T47D (cell line): ENCODE measurements around the gene PCSK6.
"Not testable (repeated sequence)": the region's sequence is repeated elsewhere in the genome, so short reads cannot be mapped to it uniquely, and the experiment has no call there.

Source experiments
- DNase-seq, 2 experiments: peaks; one replicate each; pipeline versions ENCODE4 v3.0.0 to v3.0.0-alpha.2; 2011 to 2012; ENCODE audit warnings: low read depth in 1 of 2, low spot score in 1 of 2
- JUND ChIP-seq: IDR thresholded peaks from 2 replicates; pipeline ENCODE4 v1.6.1; 2012; ENCODE audit warnings: low read depth
- in situ Hi-C: cut with HindIII; loops from 2 replicates; pipeline ENCODE4 v1.10.0; 2016; ENCODE audit warnings: low sequenced_read_pairs, low pct_unique_long_range_greater_than_20kb

Gene PCSK6

GRCh38 chr15:101407966-101408775, 81.3 kb downstream of the PCSK6 start:
- no peak for DNase-seq
- in situ Hi-C loops = no loop called here
- TF ChIP-seq JUND = no peak

DNA sequence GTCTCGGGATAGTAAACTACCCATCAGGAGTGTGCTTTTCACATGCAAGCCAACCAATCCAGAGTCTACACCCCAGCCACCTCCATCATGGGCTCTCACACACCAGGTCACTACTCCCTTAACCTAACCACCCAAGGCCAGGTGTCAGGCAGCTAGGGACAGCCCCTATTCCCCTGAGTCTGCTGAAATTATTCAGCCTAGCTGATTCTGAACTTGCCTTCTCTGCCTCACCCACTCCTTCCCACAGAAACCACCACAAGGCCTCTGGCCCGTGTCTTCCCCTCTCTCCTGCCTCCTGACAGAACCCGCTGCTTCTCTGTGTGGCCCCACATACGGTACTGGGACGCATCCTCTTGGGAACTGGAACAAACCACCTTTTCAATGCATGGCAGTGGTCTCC, 82.1 kb downstream of the PCSK6 start:
- TF ChIP-seq JUND = no peak
- in situ Hi-C loops = no loop called here
- DNase-seq = no peak

DNA sequence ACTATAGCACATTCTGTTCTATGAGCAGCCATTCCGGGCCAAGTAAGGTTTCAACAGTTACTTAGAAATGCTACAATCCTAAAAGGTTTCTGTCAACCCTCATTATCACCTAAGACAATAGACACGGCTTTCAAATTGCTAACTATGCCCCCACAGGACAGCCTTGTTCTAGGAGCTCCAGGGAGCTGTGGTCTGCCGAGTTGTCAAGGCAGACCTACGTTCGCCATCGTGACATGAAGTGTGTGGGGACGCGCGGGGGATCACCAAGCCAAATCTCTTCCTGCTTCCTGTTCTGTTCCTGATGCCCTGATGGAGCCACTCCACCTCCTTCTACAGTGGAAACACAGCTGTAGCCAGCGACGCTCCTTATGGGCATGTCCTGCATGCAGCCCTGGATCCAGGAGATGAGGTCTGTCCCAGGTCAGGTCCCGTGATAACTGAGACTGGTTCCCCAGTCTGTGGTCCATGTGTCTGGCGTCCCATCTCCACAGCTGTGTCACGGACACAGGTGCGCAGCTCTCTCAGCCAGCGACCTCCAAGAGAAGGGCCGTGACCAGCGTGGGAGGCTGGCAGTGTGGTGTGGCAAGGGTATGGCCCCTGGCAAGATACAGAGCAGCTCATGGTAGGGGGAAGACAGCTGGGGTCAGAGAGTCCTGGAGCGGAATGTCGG, 82.8 kb downstream of the PCSK6 start:
- in situ Hi-C loops = no loop called here
- no peak for TF ChIP-seq JUND
- DNase-seq = no peak

DNA sequence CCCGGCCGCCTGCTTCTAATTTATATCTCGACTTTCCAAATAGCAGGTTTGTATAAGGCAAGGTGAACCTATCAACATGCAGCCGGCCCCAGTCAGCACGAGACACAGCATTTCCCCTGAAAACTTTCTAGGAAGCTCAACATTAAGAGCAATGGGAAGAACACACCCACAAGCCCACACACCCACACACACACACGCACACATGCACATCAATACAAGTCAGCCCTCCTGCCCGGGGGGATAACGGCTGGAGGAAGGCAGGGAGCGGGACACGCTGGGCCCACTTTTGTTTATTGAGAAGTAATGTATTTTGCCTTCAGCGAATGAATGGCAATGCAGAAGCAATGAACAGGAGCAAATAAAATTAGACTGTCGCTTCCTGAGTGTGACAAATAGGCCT, 83.5 kb downstream of the PCSK6 start:
- no peak for TF ChIP-seq JUND
- in situ Hi-C loops = no loop called here
- no peak for DNase-seq

GRCh38 chr15:101404245-101404644, 85.3 kb downstream of the PCSK6 start:
- no peak for DNase-seq
- no peak for TF ChIP-seq JUND
- in situ Hi-C loops = no loop called here

GRCh38 chr15:101402883-101403282, 86.6 kb downstream of the PCSK6 start:
- in situ Hi-C loops, DNase-seq: not testable (repeated sequence)

DNA sequence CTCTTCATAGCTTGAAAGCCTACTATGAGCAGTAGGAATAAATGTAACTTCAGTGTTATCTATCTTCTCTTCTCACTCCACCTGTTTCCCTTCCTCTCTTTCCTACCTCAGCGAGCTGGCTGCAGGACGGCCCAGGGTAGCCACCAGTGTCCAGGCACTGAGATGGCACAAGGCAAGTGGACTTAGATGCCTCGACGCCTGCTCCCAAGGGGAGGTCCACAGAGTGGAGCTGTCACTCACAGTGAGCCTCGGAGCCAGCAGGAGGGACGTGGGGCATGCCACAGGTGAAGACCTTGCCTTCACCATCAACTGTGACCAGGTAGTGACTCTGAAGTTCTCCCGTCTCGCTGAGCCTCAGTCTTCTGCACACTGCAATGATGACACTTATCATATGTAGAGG, 88.2 kb downstream of the PCSK6 start:
- in situ Hi-C loops = no loop called here
- no peak for DNase-seq
- no peak for TF ChIP-seq JUND

DNA sequence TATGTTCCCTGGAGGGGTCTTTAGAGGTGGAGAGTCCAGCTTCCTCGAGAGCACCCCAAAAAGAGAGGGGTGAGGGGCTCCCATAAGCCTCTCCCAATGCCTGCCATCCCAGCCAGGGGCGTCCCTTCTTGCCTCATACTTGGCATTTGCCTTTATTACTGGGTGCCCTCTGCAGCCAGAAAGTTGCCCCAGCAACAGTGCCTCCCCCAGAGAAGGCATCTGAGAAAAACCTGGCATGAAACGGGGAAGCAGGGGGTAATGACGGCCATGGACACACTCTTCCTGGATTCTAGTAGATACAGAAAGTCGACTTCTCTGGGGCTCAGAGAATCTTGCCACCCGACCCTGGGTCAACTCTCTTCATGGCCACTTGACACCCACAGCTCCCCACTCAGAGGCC, 90.1 kb downstream of the PCSK6 start:
- no peak for DNase-seq
- in situ Hi-C loops = no loop called here
- no peak for TF ChIP-seq JUND

- DNase-seq = no peak
- TF ChIP-seq JUND = no peak
- in situ Hi-C loops = no loop called here
Observed at GRCh38 chr15:101398247-101398646, 91.3 kb downstream of the PCSK6 start.

DNA sequence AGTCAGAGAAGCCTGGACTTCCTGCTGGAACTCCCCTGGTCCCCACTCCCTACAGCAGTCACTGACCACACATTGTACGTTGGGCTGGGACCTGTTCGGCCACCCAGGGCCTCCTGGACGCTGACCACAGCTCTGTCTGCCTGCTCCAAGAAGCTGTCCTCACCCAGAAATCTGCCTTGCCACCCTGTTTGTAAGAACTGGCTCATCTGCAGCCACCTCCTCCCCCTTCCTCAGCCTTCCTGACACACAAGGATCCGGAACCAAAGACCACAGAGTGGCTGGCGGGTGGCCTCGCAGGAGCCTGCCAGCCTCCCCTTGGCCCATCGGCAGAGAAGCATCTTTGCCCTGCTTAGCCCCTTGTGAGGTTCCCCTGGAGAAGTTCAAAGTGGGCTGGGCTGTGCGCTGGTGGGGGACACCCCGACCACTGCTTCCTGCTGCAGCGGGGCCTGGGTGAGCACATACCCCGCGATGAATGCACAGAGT, 91.9 kb downstream of the PCSK6 start:
- in situ Hi-C loops = no loop called here
- no peak for DNase-seq
- TF ChIP-seq JUND = no peak

- no peak for TF ChIP-seq JUND
- no peak for DNase-seq
- in situ Hi-C loops = no loop called here
Observed at GRCh38 chr15:101396484-101397261, 92.8 kb downstream of the PCSK6 start.

DNA sequence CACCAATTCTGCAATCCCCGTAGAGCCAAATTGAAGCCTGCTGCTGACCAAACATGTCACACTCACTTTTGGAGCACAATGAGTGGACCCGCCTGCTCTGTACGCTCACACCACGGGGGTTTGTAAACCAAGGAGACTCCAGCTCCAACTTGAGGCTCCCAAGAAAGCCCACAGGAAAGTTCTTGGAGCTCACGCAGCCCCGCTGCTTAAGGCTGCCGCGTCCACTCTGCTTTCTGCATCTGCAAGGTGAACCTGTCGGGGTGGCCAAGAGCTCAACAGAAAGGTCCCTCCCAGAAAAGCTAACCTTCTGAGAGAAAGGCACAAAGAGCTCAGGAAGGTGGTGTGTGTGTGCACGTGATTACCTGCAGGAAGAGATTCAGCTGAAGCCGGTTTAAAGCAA, 94.9 kb downstream of the PCSK6 start:
- in situ Hi-C loops = no loop called here
- TF ChIP-seq JUND = no peak
- no peak for DNase-seq
